ENCODE results near the gene BTN3A1. TPM values are rescaled to one million over a fixed set of nuclear protein-coding genes. Genes with fewer than 3 reads are reported as not detected.
"Not testable (repeated sequence)": the region's sequence is repeated elsewhere in the genome, so short reads cannot be mapped to it uniquely, and the experiment has no call there.

BTN3A1 gene
- total RNA-seq, 2 donors from 2014 or later, result 57.3 to 62.8 TPM

DNA sequence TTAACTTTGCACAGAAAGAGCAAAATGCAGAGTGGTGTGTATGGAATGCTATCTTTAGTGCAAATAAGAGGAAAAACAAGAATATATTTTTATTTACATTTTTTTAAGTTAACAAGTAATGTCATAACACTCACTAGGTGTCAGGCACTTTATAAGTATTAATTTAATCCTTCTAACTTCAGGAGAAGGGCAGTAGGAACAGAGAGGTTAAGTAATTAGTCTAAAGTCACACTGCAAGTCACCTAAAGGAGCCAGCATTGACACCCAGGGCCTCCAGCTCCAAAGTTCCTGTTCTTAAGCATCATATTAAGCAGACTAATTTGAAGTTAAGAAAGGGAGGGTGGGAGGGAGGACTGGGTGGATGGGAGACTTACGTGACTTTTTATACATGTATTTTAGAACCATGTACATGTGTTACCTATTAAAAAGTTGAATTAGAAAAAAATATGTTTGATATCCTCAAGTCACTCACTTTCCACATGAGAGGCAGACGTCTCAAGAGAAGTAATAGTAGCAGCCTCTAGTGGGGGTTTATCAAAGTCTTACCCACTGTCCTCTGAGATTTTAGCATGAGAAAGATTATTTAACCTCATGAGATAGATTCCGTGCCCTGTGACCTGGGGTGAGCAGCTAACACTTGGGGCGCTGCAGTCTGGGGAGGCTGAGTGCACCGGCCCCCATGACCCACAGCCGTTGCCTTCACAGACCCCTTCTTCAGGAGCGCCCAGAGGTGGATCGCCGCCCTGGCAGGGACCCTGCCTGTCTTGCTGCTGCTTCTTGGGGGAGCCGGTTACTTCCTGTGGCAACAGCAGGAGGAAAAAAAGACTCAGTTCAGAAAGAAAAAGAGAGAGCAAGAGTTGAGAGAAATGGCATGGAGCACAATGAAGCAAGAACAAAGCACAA lies 7.0 kb downstream of the BTN3A1 start:
- Mint-ChIP-seq H3K36me3 (ENCODE audit: insufficient read depth in 2 of 2) (peaks cover 10 to 25% of the 10 kb centered on the region in 2 donors), H3K4me3 (no peak overlapping the region), H3K4me1 (ENCODE audit: low read depth) (peaks cover 34% of the 10 kb centered on the region), H3K27ac (peak overlapping the region; percentile 49), H3K9me3 (no peaks in the 10 kb centered on the region), H3K27me3 (ENCODE audit: low read depth) (no peaks in the 10 kb centered on the region)
- no peak for DNase-seq
- no peak for ATAC-seq (replicated peaks in 1 of 2)

DNA sequence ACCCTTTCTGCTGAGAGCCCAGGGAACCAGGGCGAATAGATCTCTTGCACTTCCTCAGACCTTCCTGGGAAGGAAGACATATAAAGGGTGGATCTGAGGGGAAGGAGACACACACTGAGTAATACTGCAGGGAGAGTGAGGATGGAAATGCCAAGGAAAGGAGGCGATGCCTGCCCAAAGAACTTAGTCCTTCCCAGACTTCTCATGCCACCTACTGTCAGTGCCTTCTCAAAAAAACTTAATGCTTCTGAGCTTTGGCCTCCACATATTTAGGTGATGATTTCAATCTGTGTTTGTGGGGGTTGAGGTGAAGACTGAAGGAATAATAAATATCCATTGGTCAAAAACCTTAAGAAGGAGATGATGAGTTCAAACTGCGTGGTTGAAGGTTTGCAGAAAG lies 9.7 kb downstream of the BTN3A1 start:
- Mint-ChIP-seq H3K27ac (no peak overlapping the region), H3K36me3 (ENCODE audit: insufficient read depth in 2 of 2) (peaks cover 6 to 23% of the 10 kb centered on the region in 2 donors), H3K9me3 (peaks cover 3% of the 10 kb centered on the region in 2 donors), H3K4me3 (no peak overlapping the region), H3K27me3 (ENCODE audit: low read depth) (no peaks in the 10 kb centered on the region), H3K4me1 (ENCODE audit: low read depth) (peaks cover 11% of the 10 kb centered on the region)
- DNase-seq (no peak), ATAC-seq (replicated peaks in 1 of 2) (no peak)

DNA sequence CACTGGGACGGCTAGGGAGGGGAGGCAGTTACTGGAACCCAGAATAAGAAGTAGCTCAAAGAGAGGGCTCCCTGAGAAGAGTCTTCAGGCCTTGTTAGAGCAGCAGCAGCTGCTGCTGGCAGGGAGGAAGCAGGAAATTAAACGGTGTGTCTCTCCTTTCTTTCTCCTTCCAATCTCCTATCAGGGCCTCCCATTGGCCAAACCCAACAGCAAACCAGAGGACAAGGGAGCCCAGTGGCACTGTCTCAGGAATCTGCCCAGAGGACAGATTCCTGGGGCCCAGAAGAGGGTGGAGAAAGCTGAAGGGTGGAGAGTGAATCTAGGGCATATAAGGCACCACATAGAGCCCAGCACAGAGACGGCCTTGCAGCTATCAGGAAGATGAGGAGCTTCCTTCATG lies 10.2 kb downstream of the BTN3A1 start:
- no peak overlapping the region for H3K27ac Mint-ChIP-seq
- no peaks in the 10 kb centered on the region for H3K27me3 Mint-ChIP-seq (ENCODE audit: low read depth)
- DNase-seq (no peak), ATAC-seq (replicated peaks in 1 of 2) (no peak)
- H3K4me1 Mint-ChIP-seq (ENCODE audit: low read depth), result peaks cover 7% of the 10 kb centered on the region
- H3K36me3 Mint-ChIP-seq (ENCODE audit: insufficient read depth in 2 of 2), result peaks cover 9 to 26% of the 10 kb centered on the region in 2 donors
- H3K9me3 Mint-ChIP-seq, result peaks cover 5% of the 10 kb centered on the region in 2 donors
- no peak overlapping the region for H3K4me3 Mint-ChIP-seq

DNA sequence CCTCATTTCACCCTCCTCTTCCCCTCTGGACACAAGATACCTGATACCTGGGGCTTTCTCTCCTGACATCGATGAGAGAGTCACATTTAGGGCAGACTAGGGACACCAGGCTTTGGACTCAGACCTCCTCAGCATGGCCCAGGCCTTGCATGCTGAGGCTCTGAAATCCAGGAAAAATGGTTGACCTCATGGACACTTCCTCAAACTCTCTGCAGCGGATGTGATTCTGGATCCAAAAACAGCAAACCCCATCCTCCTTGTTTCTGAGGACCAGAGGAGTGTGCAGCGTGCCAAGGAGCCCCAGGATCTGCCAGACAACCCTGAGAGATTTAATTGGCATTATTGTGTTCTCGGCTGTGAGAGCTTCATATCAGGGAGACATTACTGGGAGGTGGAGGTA lies 10.9 kb downstream of the BTN3A1 start:
- Mint-ChIP-seq H3K9me3 (peaks cover 6 to 9% of the 10 kb centered on the region in 2 donors), H3K27me3 (ENCODE audit: low read depth) (no peaks in the 10 kb centered on the region), H3K4me1 (ENCODE audit: low read depth) (no peaks in the 10 kb centered on the region), H3K27ac (no peak overlapping the region), H3K36me3 (ENCODE audit: insufficient read depth in 2 of 2) (peaks cover 12 to 30% of the 10 kb centered on the region in 2 donors), H3K4me3 (no peak overlapping the region)
- ATAC-seq (replicated peaks in 1 of 2) (no peak), DNase-seq (no peak)

DNA sequence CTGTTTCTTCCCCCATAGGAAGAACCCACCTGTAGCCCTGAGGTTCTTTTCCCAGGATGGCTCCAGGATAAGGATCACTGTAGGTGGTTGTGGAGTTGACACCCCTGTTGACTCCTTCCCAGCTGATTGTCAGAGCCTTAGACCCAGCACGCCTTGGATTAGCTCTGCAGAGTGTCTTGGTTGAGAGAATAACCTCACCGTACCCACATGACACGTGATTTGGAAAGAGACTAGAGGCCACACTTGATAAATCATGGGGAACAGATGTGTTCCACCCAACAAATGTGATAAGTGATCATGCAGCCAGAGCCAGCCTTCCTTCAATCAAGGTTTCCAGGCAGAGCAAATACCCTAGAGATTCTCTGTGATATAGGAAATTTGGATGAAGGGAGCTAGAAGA lies 12.2 kb downstream of the BTN3A1 start:
- Mint-ChIP-seq H3K4me1 (ENCODE audit: low read depth) (no peaks in the 10 kb centered on the region), H3K27ac (no peak overlapping the region), H3K9me3 (peaks cover 9 to 17% of the 10 kb centered on the region in 2 donors), H3K36me3 (ENCODE audit: insufficient read depth in 2 of 2) (peaks cover 15 to 34% of the 10 kb centered on the region in 2 donors), H3K27me3 (ENCODE audit: low read depth) (no peaks in the 10 kb centered on the region), H3K4me3 (no peak overlapping the region)
- DNase-seq (no peak), ATAC-seq (replicated peaks in 1 of 2) (no peak)

DNA sequence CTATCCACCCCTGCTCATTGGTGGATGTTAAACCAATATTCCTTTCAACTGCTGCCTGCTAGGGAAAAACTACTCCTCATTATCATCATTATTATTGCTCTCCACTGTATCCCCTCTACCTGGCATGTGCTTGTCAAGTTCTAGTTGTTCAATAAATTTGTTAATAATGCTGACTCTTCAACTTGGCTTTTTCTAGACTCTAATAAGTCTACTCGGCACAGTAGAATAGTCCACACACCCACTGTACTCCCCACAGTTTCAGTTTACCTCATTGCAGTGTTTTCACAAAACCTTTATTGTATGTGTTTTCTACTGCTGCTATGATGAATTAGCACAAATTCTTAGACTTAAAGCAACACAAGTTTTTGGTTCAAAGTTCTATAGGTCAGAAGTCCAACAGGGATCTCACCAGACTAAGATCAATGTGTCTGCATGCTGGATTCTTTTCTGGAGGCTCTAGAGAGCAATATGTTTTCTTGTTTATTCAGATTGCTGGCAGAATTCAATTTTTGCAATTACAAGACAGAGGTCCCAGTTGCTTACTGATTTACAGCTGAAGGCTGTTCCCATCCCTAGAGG lies 13.1 kb downstream of the BTN3A1 start:
- no peak for ATAC-seq (replicated peaks in 1 of 2)
- Mint-ChIP-seq H3K27ac (peak overlapping the region; percentile 78), H3K4me1 (ENCODE audit: low read depth) (no peaks in the 10 kb centered on the region), H3K36me3 (ENCODE audit: insufficient read depth in 2 of 2) (peaks cover 15 to 32% of the 10 kb centered on the region in 2 donors), H3K27me3 (ENCODE audit: low read depth) (no peaks in the 10 kb centered on the region), H3K9me3 (peaks cover 9 to 17% of the 10 kb centered on the region in 2 donors), H3K4me3 (no peak overlapping the region)
- no peak for DNase-seq

DNA sequence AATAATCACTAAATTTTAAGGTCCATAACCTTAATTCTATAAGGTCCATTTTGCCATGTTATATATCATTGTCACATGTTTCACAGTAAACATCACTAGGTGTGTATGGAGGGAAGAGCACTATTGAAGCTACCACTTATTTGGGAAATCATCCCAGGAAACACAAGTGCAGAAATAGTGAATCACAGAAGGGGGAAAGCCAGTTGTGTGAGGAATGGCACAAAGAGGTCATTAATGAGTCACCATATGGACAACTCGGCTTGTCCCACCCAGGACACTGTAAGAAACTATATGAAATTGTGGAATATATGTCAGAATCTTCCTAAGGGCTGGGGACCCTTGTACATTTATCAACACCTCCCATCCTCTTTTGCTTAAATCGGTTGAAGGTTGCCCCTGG lies 13.7 kb downstream of the BTN3A1 start:
- ATAC-seq (replicated peaks in 1 of 2), result no peak
- H3K27me3 Mint-ChIP-seq (ENCODE audit: low read depth), result no peaks in the 10 kb centered on the region
- peaks cover 13 to 28% of the 10 kb centered on the region in 2 donors for H3K36me3 Mint-ChIP-seq (ENCODE audit: insufficient read depth in 2 of 2)
- peaks cover 9 to 17% of the 10 kb centered on the region in 2 donors for H3K9me3 Mint-ChIP-seq
- H3K4me3 Mint-ChIP-seq, result no peak overlapping the region
- no peak overlapping the region for H3K27ac Mint-ChIP-seq
- no peaks in the 10 kb centered on the region for H3K4me1 Mint-ChIP-seq (ENCODE audit: low read depth)
- DNase-seq, result no peak

DNA sequence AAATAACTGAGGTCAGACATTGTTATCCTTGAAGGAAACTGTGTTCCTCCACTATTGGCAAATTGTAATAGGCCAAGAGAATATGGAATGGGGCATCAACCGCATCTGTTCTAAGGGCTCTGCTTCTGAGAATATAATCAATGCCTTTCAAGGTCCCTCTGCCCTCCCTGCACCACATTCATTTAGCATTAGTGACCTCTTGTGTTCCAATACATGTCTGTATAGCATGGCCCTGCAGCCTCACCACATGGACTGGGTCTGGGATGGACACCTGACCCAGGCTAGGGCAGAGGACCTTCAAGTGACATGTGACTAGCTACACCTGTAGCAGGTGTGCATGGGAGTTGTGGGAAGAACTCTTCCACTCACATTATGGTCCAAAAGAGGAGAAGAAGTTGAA lies 14.2 kb downstream of the BTN3A1 start:
- ATAC-seq (replicated peaks in 1 of 2) (no peak), DNase-seq (no peak)
- Mint-ChIP-seq H3K9me3 (peaks cover 9 to 17% of the 10 kb centered on the region in 2 donors), H3K27ac (no peak overlapping the region), H3K4me3 (no peak overlapping the region), H3K27me3 (ENCODE audit: low read depth) (no peaks in the 10 kb centered on the region), H3K36me3 (ENCODE audit: insufficient read depth in 2 of 2) (peaks cover 13 to 27% of the 10 kb centered on the region in 2 donors), H3K4me1 (ENCODE audit: low read depth) (no peaks in the 10 kb centered on the region)

DNA sequence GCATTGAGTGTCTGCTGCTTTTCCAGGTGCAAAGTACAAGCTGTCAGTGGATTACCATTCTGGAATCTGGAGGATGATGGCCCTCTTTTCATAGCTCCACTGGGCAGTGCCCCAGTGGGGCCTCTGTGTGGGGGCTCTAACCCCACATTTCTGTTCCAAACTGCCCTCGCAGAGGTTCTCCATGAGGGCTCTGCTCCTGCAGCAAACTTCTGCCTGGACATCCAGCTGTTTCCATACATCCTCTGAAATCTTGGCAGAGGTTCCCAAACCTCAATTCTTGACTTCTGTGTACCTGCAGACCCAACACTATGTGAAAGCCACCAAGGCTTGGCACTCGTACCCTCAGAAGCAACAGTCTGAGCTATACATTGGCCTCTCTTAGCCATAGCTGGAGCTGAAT lies 16.0 kb downstream of the BTN3A1 start:
- DNase-seq; H3K4me1 Mint-ChIP-seq (ENCODE audit: low read depth); H3K27ac Mint-ChIP-seq; H3K27me3 Mint-ChIP-seq (ENCODE audit: low read depth); ATAC-seq (replicated peaks in 1 of 2); H3K4me3 Mint-ChIP-seq: not testable (repeated sequence)
- H3K36me3 Mint-ChIP-seq (ENCODE audit: insufficient read depth in 2 of 2), result peaks cover 13 to 27% of the 10 kb centered on the region in 2 donors
- peaks cover 9 to 17% of the 10 kb centered on the region in 2 donors for H3K9me3 Mint-ChIP-seq

DNA sequence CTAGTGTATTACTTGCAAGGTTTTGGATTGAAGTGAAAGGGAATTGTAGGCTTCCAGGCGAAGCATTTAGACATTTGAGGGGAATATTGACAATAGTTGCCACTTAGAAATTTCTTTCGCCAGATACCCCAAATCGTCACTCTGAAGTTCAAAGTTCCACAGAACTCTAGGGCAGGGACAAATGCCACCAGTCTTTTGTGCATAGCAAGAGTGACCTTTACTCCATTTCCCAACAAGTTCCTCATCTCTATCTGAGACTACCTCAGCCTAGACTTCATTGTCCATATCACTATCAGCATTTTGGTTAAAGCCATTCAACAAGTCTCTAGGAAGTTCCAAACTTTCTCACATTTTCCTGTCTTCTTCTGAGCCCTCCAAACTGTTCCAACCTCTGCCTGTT lies 16.7 kb downstream of the BTN3A1 start:
- not testable (repeated sequence) for DNase-seq; H3K4me1 Mint-ChIP-seq (ENCODE audit: low read depth); H3K27ac Mint-ChIP-seq; H3K27me3 Mint-ChIP-seq (ENCODE audit: low read depth); ATAC-seq (replicated peaks in 1 of 2); H3K4me3 Mint-ChIP-seq
- Mint-ChIP-seq H3K9me3 (peaks cover 9 to 17% of the 10 kb centered on the region in 2 donors), H3K36me3 (ENCODE audit: insufficient read depth in 2 of 2) (peaks cover 13 to 27% of the 10 kb centered on the region in 2 donors)

DNA sequence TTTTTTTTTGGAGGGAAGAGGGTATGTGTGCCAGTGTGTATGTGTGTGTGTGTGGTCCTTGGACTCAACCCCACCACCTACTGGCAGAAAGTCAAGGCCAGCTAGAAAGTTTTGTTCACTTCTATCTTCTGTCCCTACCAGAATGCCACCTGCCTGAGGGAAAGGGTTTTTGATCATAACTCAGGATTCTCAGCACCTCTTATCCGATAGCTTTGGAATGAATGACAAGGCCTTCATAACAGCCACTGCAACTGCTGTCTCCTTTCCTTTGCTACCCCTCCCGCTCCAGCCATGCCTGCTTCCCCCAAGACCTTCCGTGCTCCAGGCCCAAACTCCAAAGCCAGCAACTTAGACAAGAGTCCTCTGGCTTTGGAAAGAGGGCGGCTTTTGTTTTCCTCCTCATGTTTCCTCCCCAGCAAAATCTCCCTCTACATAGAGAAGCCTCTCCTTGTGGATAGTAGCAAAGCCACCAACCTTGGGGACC lies 18.7 kb downstream of the BTN3A1 start:
- Mint-ChIP-seq H3K27ac (no peak overlapping the region), H3K36me3 (ENCODE audit: insufficient read depth in 2 of 2) (peaks cover 12 to 22% of the 10 kb centered on the region in 2 donors), H3K27me3 (ENCODE audit: low read depth) (no peaks in the 10 kb centered on the region), H3K4me1 (ENCODE audit: low read depth) (peaks cover under 1% of the 10 kb centered on the region), H3K9me3 (peaks cover 9 to 17% of the 10 kb centered on the region in 2 donors), H3K4me3 (no peak overlapping the region)
- DNase-seq (peak in 1 of 2 donors; percentile 25), ATAC-seq (replicated peaks in 1 of 2) (no peak)

DNA sequence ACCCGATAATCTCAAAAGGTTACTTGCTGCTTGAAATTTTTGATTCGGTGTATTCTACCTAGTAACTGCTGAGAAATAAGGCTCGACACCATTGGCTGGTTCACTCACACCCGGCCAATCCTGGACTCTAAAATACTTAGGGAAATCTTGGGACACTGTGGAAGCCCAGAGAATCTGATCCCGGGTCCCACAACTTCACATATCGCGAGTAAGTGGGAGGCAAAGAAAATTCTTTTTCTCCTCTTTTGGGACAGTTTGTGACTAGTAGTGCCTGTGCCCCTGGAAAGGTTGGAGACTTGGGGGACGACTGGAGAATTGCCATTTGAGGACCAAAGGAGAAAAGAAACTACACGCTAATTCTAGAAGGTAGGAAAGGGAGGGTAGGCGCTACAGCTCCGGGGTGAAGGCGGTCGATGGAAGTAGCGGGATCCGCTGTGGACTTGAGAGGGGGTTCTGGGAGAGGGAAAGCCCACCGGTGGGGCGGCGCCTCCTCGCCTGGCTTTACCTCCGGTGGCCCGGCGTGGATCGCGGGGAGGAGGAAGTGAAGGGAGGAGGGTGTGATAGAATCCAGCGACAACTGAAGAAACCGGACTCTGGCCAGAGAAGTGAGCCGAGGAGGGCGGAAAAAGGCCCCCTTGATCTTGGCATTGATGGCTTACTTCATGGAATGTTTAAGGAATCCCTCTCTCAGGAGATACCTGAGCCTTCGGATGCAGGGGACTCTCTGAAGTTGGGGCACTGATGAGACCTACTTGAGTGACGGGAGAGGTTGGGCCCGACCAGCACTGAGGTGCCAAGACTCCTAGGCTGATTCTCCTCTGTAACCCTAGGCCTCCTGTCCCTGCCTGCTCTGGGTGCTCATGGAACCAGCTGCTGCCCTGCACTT lies 19.4 kb downstream of the BTN3A1 start:
- peak; percentile 43 to 48 for DNase-seq
- ATAC-seq (replicated peaks in 1 of 2), result peak; percentile 97
- Mint-ChIP-seq H3K27ac (no peak overlapping the region), H3K27me3 (ENCODE audit: low read depth) (no peaks in the 10 kb centered on the region), H3K36me3 (ENCODE audit: insufficient read depth in 2 of 2) (peaks cover 9 to 20% of the 10 kb centered on the region in 2 donors), H3K9me3 (peaks cover 6 to 15% of the 10 kb centered on the region in 2 donors), H3K4me3 (no peak overlapping the region), H3K4me1 (ENCODE audit: low read depth) (peaks cover 7% of the 10 kb centered on the region)

All from activated T-cell treated with anti-CD3 and anti-CD28 coated beads, Interleukin-2, amount 50 U/mL, for 72 hours (primary cell).